GM23248 (cell line): ENCODE results near the gene DNAH2.

ENCODE experiments used
- EZH2 ChIP-seq: fragments of 200-600 bp; sonication (generic); IDR thresholded peaks from 2 replicates; pipeline ENCODE4 v1.6.1; 2018; ENCODE audit warnings: antibody characterized with exemption, mild to moderate bottlenecking; ENCODE audit not compliant: insufficient read depth, poor library complexity, severe bottlenecking
- EZH2phosphoT487 ChIP-seq: fragments of 200-600 bp; sonication (generic); IDR thresholded peaks from 2 replicates; pipeline ENCODE4 v1.6.1; 2018; ENCODE audit warnings: antibody characterized with exemption, moderate library complexity, mild to moderate bottlenecking, low read depth; ENCODE audit not compliant: insufficient read depth

GRCh38 chr17:7673239-7673638 is 44.3 kb upstream of the DNAH2 start:
- TF ChIP-seq EZH2 (no peak), EZH2phosphoT487 (no peak)
